Cardiac atrium fibroblast (primary cell): ENCODE measurements around the gene CSH2. TPM values are rescaled to one million over a fixed set of nuclear protein-coding genes. Genes with fewer than 3 reads are reported as not detected.

Source experiments
- total RNA-seq: library from RNA; depleted of rRNA; stranded (reverse); fragments of >200 nt; gene quantifications from 2 replicates; pipeline ENCODE4 v1.2.3, GENCODE V29; 2015

CSH2 gene
- not detected in 2 replicates for total RNA-seq

DNA sequence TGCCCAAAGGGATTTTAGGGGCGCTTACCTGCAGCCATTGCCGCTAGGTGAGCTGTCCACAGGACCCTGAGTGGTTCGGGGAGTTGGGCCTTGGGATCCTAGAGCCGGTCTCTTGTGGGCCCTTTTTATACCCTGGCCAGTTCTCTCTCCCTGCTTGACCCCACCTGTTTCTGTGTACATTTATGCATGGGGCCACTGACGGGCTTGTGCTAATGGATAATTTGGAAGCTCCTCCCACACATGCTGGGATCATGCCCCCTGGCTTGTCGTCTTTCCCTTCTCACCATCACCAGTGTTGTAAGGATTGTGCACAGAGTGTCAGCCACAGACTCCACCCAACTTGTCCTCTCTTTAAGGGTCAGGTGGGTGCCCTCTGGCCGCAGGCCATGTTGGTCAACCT lies at the start of gene CSH2:
Gene CSH2 (minus strand): TSS at position 101 of the 400 bp plus-strand sequence. CDS start 63 bp downstream, at position 38.

DNA sequence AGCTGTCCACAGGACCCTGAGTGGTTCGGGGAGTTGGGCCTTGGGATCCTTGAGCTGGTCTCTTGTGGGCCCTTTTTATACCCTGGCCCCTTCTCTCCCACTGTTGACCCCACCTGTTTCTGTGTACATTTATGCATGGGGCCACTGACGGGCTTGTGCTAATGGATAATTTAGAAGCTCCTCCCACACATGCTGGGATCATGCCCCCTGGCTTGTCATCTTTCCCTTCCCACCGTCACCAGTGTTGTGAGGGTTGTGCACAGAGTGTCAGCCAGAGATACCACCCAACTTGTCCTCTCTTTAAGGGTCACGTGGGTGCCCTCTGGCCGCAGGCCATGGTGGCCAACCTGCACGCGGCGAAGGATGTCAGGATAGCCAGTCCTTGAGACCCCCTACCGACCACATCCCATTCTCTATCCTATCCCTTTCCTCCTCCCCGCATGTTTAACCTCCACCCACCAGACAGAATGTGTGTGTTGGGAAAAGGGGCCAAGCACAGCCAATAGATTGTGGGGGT lies 45.4 kb upstream of the CSH2 start, which contains the start of gene GH1:
Gene GH1 (minus strand): TSS at position 51 of the 517 bp plus-strand sequence. CDS start 63 bp downstream, outside the sequence.

DNA sequence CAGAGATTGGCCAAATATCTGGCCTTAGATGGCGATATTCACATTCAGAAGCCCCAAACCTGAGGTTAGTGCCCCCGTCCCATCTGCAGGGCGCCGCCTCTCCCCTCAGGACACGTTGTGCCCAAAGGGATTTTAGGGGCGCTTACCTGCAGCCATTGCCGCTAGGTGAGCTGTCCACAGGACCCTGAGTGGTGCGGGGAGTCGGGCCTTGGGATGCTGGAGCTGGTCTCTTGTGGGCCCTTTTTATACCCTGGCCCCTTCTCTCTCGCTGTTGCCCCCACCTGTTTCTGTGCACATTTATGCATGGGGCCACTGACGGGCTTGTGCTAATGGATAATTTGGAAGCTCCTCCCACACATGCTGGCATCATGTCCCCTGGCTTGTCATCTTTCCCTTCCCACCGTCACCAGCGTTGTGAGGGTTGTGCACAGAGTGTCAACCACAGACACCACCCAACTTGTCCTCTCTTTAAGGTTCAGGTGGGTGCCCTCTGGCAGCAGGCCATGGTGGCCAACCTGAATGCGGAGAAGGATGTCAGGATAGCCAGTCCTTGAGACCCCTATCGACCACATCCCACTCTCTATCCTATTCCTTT lies 37.7 kb upstream of the CSH2 start, which contains the start of gene CSHL1:
Gene CSHL1 (minus strand): TSS at position 218 of the 595 bp plus-strand sequence. CDS start 62 bp downstream, at position 156.

DNA sequence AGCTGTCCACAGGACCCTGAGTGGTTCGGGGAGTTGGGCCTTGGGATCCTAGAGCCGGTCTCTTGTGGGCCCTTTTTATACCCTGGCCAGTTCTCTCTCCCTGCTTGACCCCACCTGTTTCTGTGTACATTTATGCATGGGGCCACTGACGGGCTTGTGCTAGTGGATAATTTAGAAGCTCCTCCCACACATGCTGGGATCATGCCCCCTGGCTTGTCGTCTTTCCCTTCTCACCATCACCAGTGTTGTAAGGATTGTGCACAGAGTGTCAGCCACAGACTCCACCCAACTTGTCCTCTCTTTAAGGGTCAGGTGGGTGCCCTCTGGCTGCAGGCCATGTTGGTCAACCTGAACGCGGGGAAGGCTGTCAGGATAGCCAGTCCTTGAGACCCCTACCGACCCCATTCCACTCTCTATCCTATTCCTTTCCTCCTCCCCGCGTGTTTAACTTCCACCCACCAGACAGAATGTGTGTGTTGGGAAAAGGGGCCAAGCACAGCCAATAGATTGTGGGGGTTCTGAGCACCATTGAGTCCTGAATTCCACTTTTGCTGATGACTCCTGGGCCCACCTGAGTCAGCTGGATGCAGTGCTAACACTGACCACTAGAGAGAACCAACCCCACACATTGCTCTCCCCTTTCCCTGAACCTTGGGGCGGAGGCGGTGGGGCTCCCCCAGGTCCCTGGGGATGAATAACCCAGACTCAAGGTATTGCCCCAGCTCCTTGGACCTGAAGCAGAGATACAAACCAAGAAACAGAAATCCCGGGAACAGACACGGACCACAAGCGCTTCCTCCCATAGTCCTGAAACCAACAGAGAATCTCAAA lies 23.3 kb upstream of the CSH2 start, which contains the start of gene CSH1:
Gene CSH1 (minus strand): TSS at position 51 of the 831 bp plus-strand sequence. CDS start 63 bp downstream, outside the sequence.

DNA sequence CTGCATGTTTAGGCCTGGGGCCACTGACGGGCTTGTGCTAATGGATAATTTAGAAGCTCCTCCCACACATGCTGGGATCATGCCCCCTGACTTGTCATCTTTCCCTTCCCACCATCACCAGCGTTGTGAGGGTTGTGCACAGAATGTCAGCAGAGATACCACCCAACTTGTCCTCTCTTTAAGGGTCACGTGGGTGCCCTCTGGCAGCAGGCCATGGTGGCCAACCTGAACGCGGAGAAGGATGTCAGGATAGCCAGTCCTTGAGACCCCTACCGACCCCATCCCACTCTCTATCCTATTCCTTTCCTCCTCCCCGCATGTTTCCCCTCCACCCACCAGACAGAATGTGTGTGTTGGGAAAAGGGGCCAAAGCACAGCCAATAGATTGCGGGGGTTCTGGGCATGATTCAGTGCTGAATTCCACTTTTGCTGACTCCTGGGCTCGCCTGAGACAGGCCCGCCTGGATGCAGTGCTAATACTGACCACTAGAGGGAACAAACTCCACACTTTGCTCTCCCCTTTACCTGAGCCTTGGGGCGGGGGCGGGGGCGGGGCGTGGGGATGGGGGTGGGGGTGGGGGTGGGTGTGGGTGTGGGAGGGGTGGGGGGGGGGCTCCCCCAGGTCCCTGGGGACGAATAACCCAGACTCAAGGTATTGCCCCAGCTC lies 8.6 kb upstream of the CSH2 start, which contains the start of gene GH2:
Gene GH2 (minus strand): TSS at position 10 of the 667 bp plus-strand sequence. CDS start 143 bp downstream, outside the sequence.

DNA sequence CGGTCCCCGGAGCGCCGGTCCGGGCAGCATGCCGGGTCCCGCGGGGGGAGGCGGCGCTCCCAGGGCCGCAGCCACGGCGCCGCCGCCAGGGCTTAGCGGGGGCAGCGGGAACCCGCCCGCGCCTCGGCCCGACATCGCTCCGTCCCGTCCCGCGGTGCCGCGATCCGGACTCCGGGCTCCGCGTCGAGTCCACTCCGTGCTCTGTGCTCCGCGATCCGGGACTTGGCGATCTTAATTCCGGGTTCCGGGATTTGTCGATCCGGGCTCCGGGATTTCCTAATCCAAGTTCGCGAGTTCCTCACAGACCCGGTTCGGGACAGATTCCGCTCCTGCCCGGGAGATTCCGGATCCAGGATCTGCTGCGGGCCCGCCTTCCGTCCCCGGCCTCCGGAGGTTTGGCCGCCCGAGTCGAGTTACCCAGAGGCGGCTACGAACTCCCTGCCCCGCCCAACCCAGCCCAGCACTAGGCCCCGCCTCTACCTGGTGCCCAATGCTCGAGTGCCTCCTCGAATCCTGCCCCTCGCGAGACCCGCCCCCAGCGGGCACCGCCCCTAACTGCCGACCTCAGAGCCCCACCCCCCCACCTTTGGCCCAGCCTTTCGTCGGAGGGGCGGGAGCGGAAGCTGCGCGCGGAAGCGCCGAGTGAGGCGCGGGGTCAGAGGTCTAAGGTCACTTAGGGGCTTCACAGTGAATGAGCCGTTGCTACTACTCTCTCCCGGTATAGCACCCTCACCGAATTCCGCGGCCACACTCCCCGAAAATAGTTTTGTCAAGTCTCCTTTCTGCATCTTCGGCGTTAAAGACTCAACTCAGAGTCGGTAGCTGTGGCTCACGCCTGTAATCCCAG lies 30.7 kb downstream of the CSH2 start, which contains the start of gene SMARCD2:
Gene SMARCD2 (minus strand): TSS at position 146 of the 847 bp plus-strand sequence. CDS start 11 bp downstream, at position 135.

DNA sequence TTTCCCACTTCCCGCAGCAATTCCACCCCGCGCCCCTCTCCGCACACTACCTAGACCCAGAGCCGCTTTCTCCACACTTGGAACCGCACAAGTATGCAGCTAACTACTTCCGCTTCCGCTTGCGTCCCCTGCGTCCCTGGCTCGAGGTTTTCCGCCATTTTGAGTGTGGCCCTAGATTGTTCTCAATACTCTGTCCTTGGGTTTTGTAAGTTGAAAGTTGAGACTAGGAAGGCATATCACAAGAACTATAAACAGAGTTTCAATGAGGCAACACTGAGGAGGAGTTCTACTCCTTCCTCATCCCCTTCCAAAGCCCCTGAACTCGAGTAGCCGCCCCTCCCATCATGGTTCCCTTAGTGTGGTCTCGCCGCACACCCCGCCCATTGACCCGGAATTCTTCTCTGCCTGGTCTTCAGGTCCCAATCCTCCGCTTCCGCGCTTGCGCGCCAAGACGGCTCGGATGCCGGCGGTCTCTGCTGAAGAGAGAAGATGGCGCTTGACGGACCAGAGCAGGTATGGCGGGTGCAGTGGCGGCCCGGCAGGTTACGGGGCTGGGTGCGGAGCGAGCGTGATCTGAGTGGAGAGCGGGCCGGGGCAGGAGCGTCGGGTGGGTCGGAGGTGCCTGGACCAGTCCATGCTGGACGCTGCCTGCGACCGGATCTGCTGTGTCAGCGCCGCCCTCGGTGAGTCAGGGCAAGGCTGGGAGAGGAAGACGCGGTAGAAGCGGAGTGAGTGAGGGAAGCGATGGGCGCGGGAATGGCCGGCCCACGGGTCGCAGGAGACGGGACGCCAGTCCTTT lies 46.3 kb downstream of the CSH2 start, which contains the start of the genes FTSJ3 and PSMC5:
Gene FTSJ3 (minus strand): TSS at position 662 of the 799 bp plus-strand sequence. CDS start 761 bp downstream, outside the sequence.
Gene PSMC5 (plus strand): TSS at position 430 of the 799 bp plus-strand sequence. CDS start 60 bp downstream, at position 490.

Other genes starting within 250 kb of the CSH2 start
- gene LIMD2, start 173.6 kb downstream of the CSH2 start, total RNA-seq = 9.7 and 27.4 TPM in 2 replicates
- gene STRADA, start 131.9 kb downstream of the CSH2 start, total RNA-seq = 15.9 and 20.9 TPM in 2 replicates
- gene CCDC47, start 100.1 kb downstream of the CSH2 start, total RNA-seq = 31.4 and 45.4 TPM in 2 replicates
- gene DDX42, start 99.5 kb downstream of the CSH2 start, total RNA-seq = 23.5 and 37.4 TPM in 2 replicates
- gene PSMC5, start 46.2 kb downstream of the CSH2 start, total RNA-seq = 50.9 and 65.0 TPM in 2 replicates
- 22.7 and 39.5 TPM in 2 replicates for gene FTSJ3, start 46.0 kb downstream of the CSH2 start, total RNA-seq
- 124 and 126 TPM in 2 replicates for gene SMARCD2, start 31.0 kb downstream of the CSH2 start, total RNA-seq
- not detected in 2 replicates for gene GH2, start 8.3 kb upstream of the CSH2 start, total RNA-seq
- gene CSH1, start 22.9 kb upstream of the CSH2 start, total RNA-seq = not detected in 2 replicates
- gene CSHL1, start 37.6 kb upstream of the CSH2 start, total RNA-seq = not detected in 2 replicates
- not detected in 2 replicates for gene GH1, start 45.2 kb upstream of the CSH2 start, total RNA-seq
- gene CD79B, start 58.7 kb upstream of the CSH2 start, total RNA-seq = not detected in 2 replicates
- under 0.01 TPM in 1 of 2 replicates, not detected in the other for gene SCN4A, start 99.2 kb upstream of the CSH2 start, total RNA-seq
- 0.16 and 0.18 TPM in 2 replicates for gene PRR29, start 124.7 kb upstream of the CSH2 start, total RNA-seq
- 6.9 and 31.8 TPM in 2 replicates for gene ICAM2, start 147.0 kb upstream of the CSH2 start, total RNA-seq